SK-MEL-5 (cell line): ENCODE results near the gene RHBDL2. TPM values are rescaled to one million over a fixed set of nuclear protein-coding genes. Genes with fewer than 3 reads are reported as not detected.
A peak's percentile ranks its signal among the peaks of the same experiment; 100 is the strongest.

Experiments
- DNase-seq: peaks from one replicate; pipeline ENCODE4 v3.0.0-alpha.2; 2016; ENCODE audit warnings: low read depth, low spot score
- in situ Hi-C: cut with HindIII; loops from 2 replicates; pipeline ENCODE4 v1.10.0; 2016; ENCODE audit warnings: low sequenced_read_pairs, high pct_unique_total_duplicates, low pct_unique_long_range_greater_than_20kb
- total RNA-seq: library from RNA; depleted of rRNA; stranded (reverse); fragments of >200 nt; shearing (Covaris generic); gene quantifications from 2 replicates; pipeline ENCODE4 v1.2.3, GENCODE V29; 2014

The RHBDL2 gene
- total RNA-seq, 1 experiment from 2014 or later, result not detected

GRCh38 chr1:38896169-38896568, 45.5 kb downstream of the RHBDL2 start:
- no peak for DNase-seq
- in situ Hi-C loops, result no loop called here

GRCh38 chr1:38892976-38893375, 48.7 kb downstream of the RHBDL2 start:
- in situ Hi-C loops, result no loop called here
- DNase-seq, result no peak

- DNase-seq, result peak; percentile 9
- in situ Hi-C loops, result no loop called here
These were observed 49.9 kb downstream of the RHBDL2 start for GRCh38 chr1:38891753-38892152.

- in situ Hi-C loops, result no loop called here
- no peak for DNase-seq
These were observed 52.0 kb downstream of the RHBDL2 start for GRCh38 chr1:38889589-38889988.

GRCh38 chr1:38888423-38889333, 53.0 kb downstream of the RHBDL2 start:
- DNase-seq, result no peak
- in situ Hi-C loops, result no loop called here

- in situ Hi-C loops, result no loop called here
- DNase-seq, result no peak
These were observed 56.5 kb downstream of the RHBDL2 start for GRCh38 chr1:38885092-38885491.

GRCh38 chr1:38881487-38881886, 60.1 kb downstream of the RHBDL2 start, which contains the start of gene GJA9:
Gene GJA9 (minus strand): TSS chr1:38881587. CDS start chr1:38876098, 5,489 bp downstream.
- no peak for DNase-seq
- in situ Hi-C loops, result no loop called here

- in situ Hi-C loops, result no loop called here
- no peak for DNase-seq
These were observed 65.8 kb downstream of the RHBDL2 start for GRCh38 chr1:38875811-38876210.

- in situ Hi-C loops, result no loop called here
- DNase-seq, result peak; percentile 93
These were observed 68.3 kb downstream of the RHBDL2 start, which contains the start of gene MYCBP for GRCh38 chr1:38873027-38873969. Gene MYCBP (minus strand): TSS chr1:38873348. CDS start chr1:38873305, 43 bp downstream.

- in situ Hi-C loops, result no loop called here
- DNase-seq, result peak; percentile 16
These were observed 69.1 kb downstream of the RHBDL2 start for GRCh38 chr1:38872401-38873026.

GRCh38 chr1:38870996-38871395, 70.6 kb downstream of the RHBDL2 start:
- in situ Hi-C loops, result no loop called here
- no peak for DNase-seq

GRCh38 chr1:38867208-38867607, 74.4 kb downstream of the RHBDL2 start:
- DNase-seq, result no peak
- in situ Hi-C loops, result no loop called here

- in situ Hi-C loops, result no loop called here
- DNase-seq, result no peak
These were observed 76.4 kb downstream of the RHBDL2 start for GRCh38 chr1:38865112-38865715.

GRCh38 chr1:38860454-38860795, 81.2 kb downstream of the RHBDL2 start:
- in situ Hi-C loops, result no loop called here
- no peak for DNase-seq

- DNase-seq, result peak; percentile 97
- in situ Hi-C loops, result no loop called here
These were observed 81.8 kb downstream of the RHBDL2 start, which contains the start of gene RRAGC for GRCh38 chr1:38859561-38860453. Gene RRAGC (minus strand): TSS chr1:38859772. CDS start chr1:38859646, 126 bp downstream.

GRCh38 chr1:38858833-38859560, 82.6 kb downstream of the RHBDL2 start:
- no peak for DNase-seq
- in situ Hi-C loops, result no loop called here
